K562 (cell line): Measurements from ENCODE around the gene NEK5. TPM values are rescaled to one million over a fixed set of nuclear protein-coding genes. Genes with fewer than 3 reads are reported as not detected.
A peak's percentile ranks its signal among the peaks of the same experiment; 100 is the strongest.

Experiments
- CBFA2T2 ChIP-seq: fragments of 450-650 bp; conservative IDR thresholded peaks from 2 replicates; pipeline ENCODE4 v1.6.1; 2017; ENCODE audit warnings: mild to moderate bottlenecking
- CBX8 ChIP-seq: fragments of 200-600 bp; sonication (generic); IDR thresholded peaks from 2 replicates; pipeline ENCODE4 v1.6.1; 2012; ENCODE audit warnings: borderline replicate concordance, mixed run types, low read depth, mild to moderate bottlenecking, moderate library complexity, mixed read lengths, low read length, control low read depth, inconsistent platforms; ENCODE audit not compliant: poor library complexity, severe bottlenecking; ENCODE audit errors: extremely low read depth
- CHD2 ChIP-seq: IDR thresholded peaks from 2 replicates; pipeline ENCODE4 v1.6.1; 2011; ENCODE audit warnings: low read depth, low read length
- CREB1 ChIP-seq, 2 experiments: sonication (generic) in 1 of 2; formaldehyde crosslinking in 1 of 2; IDR thresholded peaks; 2 replicates each; pipeline versions ENCODE4 v1.6.1 to v1.8.0; 2012 to 2022; ENCODE audit warnings: inconsistent platforms in 1 of 2, mild to moderate bottlenecking in 1 of 2, missing genetic modification reagents in 1 of 2, moderate library complexity in 1 of 2
- EGR1 ChIP-seq: fragments of 450-650 bp; conservative IDR thresholded peaks from 2 replicates; pipeline ENCODE4 v1.6.1; 2017; ENCODE audit warnings: mild to moderate bottlenecking
- EP300 ChIP-seq: IDR thresholded peaks from 2 replicates; pipeline ENCODE4 v1.6.1; 2012; ENCODE audit warnings: low read length, improper control_type of control experiment
- HEY1 ChIP-seq: fragments of 250-450 bp; sonication (Bioruptor Pico); IDR thresholded peaks from 2 replicates; pipeline ENCODE4 v1.5.0; 2020; ENCODE audit warnings: mild to moderate bottlenecking, moderate library complexity, borderline replicate concordance
- MAFK ChIP-seq: IDR thresholded peaks from 2 replicates; pipeline ENCODE4 v1.6.1; 2011; ENCODE audit warnings: low read length, improper control_type of control experiment
- MCM7 ChIP-seq, 2 experiments: fragments of 450-650 bp; IDR thresholded peaks; 2 replicates each; pipeline ENCODE4 v1.6.1; 2016 to 2018
- RHOXF2B ChIP-seq: fragments of 250-450 bp; sonication (Bioruptor Pico); conservative IDR thresholded peaks from 2 replicates; pipeline ENCODE4 v1.5.1; 2021
- ZC3H4 ChIP-seq: sonication (generic); formaldehyde crosslinking; IDR thresholded peaks from 2 replicates; pipeline ENCODE4 v1.9.0; 2021; ENCODE audit warnings: missing genetic modification reagents, borderline replicate concordance
- ZNF232 ChIP-seq: sonication (generic); formaldehyde crosslinking; IDR thresholded peaks from 2 replicates; pipeline ENCODE4 v1.8.0; 2022; ENCODE audit warnings: mild to moderate bottlenecking, missing genetic modification reagents
- ZNF695 ChIP-seq: fragments of 450-650 bp; formaldehyde crosslinking; IDR thresholded peaks from 2 replicates; pipeline ENCODE4 v1.4.0; 2020; ENCODE audit warnings: mild to moderate bottlenecking, moderate library complexity
- polyA plus RNA-seq, 8 experiments: library from polyadenylated mRNA; depleted of rRNA in 4 of 8; stranded (reverse) in 5 of 8; unstranded in 3 of 8; fragments of >200 nt; fragmentation: Nextera tagmentation in 2 of 8; fragmentation: Illumina TruSeq in 1 of 8; extraction: Ambion mirVana in 2 of 8; extraction: Trizol in 1 of 8; gene quantifications; 2 replicates each; pipeline versions ENCODE4 v1.2.1 to v1.2.3, GENCODE V29; 2011 to 2014; ENCODE audit warnings: inconsistent platforms in 1 of 8, missing spikeins in 1 of 8
- total RNA-seq, 7 experiments: library from RNA; depleted of rRNA in 6 of 7; stranded (reverse); fragments of >200 nt in 6 of 7; fragmentation: Illumina TruSeq in 2 of 7; extraction: Trizol in 2 of 7; gene quantifications; 2 replicates each; pipeline versions ENCODE4 v1.2.1 to v1.2.3, GENCODE V29; 2011 to 2021; ENCODE audit warnings: low replicate concordance in 1 of 7
- TF ChIP-seq, protein P1 (sequence below): sonication (generic); formaldehyde crosslinking; IDR thresholded peaks from 2 replicates; pipeline ENCODE4 v1.8.0; 2023; ENCODE audit warnings: missing genetic modification reagents, mild to moderate bottlenecking, borderline replicate concordance
- TF ChIP-seq, protein P2 (sequence below): fragments of 250-450 bp; sonication (Bioruptor Pico); IDR thresholded peaks from 2 replicates; pipeline ENCODE4 v1.6.1; 2021; ENCODE audit warnings: mild to moderate bottlenecking
- TF ChIP-seq, protein P3 (sequence below): sonication (generic); formaldehyde crosslinking; IDR thresholded peaks from 2 replicates; pipeline ENCODE4 v1.8.1; 2022; ENCODE audit warnings: missing genetic modification reagents
- TF ChIP-seq, protein P4 (sequence below): sonication (generic); formaldehyde crosslinking; IDR thresholded peaks from 2 replicates; pipeline ENCODE4 v1.8.0; 2022; ENCODE audit warnings: missing genetic modification reagents, mild to moderate bottlenecking, borderline replicate concordance

NEK5 gene
- total and polyA plus RNA-seq, 9 of the 15 experiments (the other 6 are each of a cell fraction or from before 2014, with no cell fraction given): 0.09 to 0.44 (median 0.33) TPM

DNA sequence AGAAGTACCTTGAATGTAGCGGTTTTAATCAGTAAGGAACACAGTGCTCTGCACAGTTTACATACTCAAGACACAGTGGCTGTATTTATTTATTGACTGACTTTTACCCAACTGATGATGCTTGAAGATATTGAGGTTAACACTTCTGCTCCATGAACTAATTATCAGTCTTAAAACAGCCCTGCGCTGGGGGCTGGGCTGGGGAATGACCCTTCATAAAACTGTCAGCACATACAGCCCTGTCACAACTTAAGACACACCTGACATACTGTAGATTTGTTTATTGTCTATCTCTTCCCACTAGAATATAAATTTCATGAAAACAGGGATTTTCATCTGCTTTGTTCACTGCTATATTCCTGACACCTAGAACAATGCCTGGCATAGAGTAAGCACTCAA is 10.8 kb downstream of the NEK5 start (continued):
- TF ChIP-seq, protein P1, sequence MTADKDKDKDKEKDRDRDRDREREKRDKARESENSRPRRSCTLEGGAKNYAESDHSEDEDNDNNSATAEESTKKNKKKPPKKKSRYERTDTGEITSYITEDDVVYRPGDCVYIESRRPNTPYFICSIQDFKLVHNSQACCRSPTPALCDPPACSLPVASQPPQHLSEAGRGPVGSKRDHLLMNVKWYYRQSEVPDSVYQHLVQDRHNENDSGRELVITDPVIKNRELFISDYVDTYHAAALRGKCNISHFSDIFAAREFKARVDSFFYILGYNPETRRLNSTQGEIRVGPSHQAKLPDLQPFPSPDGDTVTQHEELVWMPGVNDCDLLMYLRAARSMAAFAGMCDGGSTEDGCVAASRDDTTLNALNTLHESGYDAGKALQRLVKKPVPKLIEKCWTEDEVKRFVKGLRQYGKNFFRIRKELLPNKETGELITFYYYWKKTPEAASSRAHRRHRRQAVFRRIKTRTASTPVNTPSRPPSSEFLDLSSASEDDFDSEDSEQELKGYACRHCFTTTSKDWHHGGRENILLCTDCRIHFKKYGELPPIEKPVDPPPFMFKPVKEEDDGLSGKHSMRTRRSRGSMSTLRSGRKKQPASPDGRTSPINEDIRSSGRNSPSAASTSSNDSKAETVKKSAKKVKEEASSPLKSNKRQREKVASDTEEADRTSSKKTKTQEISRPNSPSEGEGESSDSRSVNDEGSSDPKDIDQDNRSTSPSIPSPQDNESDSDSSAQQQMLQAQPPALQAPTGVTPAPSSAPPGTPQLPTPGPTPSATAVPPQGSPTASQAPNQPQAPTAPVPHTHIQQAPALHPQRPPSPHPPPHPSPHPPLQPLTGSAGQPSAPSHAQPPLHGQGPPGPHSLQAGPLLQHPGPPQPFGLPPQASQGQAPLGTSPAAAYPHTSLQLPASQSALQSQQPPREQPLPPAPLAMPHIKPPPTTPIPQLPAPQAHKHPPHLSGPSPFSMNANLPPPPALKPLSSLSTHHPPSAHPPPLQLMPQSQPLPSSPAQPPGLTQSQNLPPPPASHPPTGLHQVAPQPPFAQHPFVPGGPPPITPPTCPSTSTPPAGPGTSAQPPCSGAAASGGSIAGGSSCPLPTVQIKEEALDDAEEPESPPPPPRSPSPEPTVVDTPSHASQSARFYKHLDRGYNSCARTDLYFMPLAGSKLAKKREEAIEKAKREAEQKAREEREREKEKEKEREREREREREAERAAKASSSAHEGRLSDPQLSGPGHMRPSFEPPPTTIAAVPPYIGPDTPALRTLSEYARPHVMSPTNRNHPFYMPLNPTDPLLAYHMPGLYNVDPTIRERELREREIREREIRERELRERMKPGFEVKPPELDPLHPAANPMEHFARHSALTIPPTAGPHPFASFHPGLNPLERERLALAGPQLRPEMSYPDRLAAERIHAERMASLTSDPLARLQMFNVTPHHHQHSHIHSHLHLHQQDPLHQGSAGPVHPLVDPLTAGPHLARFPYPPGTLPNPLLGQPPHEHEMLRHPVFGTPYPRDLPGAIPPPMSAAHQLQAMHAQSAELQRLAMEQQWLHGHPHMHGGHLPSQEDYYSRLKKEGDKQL: no peak
- TF ChIP-seq MAFK (no peak), CBX8 (no peak), EP300 (peak; percentile 56), MCM7 (IDR thresholded peaks at IDR 0.05) (no peak), ZNF695 (CRISPR knock-in tag) (no peak), HEY1 (CRISPR knock-in tag) (no peak), CREB1 (IDR thresholded peaks at IDR 0.05) (no peak), CREB1 (CRISPR knock-in tag; IDR thresholded peaks at IDR 0.05) (no peak), EGR1 (no peak), RHOXF2B (no peak), ZC3H4 (CRISPR knock-in tag) (no peak), ZNF232 (CRISPR knock-in tag) (no peak), CHD2 (no peak), CBFA2T2 (peak; percentile 70)
- TF ChIP-seq, protein P2, sequence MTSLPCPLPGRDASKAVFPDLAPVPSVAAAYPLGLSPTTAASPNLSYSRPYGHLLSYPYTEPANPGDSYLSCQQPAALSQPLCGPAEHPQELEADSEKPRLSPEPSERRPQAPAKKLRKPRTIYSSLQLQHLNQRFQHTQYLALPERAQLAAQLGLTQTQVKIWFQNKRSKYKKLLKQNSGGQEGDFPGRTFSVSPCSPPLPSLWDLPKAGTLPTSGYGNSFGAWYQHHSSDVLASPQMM (CRISPR knock-in tag): no peak
- TF ChIP-seq, protein P3, sequence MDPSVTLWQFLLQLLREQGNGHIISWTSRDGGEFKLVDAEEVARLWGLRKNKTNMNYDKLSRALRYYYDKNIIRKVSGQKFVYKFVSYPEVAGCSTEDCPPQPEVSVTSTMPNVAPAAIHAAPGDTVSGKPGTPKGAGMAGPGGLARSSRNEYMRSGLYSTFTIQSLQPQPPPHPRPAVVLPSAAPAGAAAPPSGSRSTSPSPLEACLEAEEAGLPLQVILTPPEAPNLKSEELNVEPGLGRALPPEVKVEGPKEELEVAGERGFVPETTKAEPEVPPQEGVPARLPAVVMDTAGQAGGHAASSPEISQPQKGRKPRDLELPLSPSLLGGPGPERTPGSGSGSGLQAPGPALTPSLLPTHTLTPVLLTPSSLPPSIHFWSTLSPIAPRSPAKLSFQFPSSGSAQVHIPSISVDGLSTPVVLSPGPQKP: no peak
- TF ChIP-seq, protein P4, sequence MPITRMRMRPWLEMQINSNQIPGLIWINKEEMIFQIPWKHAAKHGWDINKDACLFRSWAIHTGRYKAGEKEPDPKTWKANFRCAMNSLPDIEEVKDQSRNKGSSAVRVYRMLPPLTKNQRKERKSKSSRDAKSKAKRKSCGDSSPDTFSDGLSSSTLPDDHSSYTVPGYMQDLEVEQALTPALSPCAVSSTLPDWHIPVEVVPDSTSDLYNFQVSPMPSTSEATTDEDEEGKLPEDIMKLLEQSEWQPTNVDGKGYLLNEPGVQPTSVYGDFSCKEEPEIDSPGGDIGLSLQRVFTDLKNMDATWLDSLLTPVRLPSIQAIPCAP (CRISPR knock-in tag): no peak
